Measurements from ENCODE around the gene MEPCE.

MEPCE gene

DNA sequence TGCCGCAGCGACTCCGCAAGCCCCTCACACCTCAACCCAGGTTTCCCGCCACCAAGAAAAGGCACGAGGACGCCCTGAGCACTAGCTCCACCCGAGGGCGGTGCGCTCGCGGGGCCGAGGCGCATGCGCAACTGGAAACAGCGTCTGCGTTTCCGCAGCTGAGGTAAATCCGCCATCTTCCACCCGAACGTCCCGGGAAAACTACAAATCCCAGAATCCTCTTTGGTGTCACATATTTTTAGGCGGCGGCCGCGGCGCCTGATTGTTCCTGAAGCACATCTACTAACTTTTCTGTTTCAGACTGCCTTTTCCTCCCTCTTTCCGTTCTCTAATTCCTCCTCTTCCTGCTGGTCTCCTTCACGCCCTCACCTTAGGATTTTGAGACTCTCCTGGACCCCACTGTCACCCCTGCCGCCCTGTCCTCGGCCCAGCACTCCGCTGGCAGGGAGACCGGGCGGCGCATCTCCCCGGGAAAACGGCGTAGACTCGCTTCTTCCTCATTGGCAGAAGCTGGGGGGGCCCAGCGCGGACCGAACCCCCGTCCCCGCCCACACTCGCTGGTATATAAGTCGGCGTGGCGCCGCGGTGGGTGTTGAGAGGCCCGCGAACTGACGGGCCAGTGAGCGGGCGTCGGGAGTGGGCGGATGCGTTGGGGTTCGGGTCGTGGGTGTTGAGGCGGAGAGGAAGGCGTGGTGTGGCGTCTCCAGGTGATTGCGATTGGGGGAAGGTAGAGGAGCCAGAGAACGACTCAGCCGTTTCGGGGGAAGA is 1.2 kb upstream of the MEPCE start, which contains the start of gene ZCWPW1 (continued):
- TF ChIP-seq, protein P1, sequence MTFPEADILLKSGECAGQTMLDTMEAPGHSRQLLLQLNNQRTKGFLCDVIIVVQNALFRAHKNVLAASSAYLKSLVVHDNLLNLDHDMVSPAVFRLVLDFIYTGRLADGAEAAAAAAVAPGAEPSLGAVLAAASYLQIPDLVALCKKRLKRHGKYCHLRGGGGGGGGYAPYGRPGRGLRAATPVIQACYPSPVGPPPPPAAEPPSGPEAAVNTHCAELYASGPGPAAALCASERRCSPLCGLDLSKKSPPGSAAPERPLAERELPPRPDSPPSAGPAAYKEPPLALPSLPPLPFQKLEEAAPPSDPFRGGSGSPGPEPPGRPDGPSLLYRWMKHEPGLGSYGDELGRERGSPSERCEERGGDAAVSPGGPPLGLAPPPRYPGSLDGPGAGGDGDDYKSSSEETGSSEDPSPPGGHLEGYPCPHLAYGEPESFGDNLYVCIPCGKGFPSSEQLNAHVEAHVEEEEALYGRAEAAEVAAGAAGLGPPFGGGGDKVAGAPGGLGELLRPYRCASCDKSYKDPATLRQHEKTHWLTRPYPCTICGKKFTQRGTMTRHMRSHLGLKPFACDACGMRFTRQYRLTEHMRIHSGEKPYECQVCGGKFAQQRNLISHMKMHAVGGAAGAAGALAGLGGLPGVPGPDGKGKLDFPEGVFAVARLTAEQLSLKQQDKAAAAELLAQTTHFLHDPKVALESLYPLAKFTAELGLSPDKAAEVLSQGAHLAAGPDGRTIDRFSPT (tag by site-specific recombination; IDR thresholded peaks at IDR 0.05), result peak; percentile 97
- TF ChIP-seq, protein P2, sequence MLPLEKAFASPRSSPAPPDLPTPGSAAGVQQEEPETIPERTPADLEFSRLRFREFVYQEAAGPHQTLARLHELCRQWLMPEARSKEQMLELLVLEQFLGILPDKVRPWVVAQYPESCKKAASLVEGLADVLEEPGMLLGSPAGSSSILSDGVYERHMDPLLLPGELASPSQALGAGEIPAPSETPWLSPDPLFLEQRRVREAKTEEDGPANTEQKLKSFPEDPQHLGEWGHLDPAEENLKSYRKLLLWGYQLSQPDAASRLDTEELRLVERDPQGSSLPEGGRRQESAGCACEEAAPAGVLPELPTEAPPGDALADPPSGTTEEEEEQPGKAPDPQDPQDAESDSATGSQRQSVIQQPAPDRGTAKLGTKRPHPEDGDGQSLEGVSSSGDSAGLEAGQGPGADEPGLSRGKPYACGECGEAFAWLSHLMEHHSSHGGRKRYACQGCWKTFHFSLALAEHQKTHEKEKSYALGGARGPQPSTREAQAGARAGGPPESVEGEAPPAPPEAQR (tag by site-specific recombination; IDR thresholded peaks at IDR 0.05), result peak; percentile 8; the same call in 1 of the 2 replicates
- TF ChIP-seq IKZF3 (tag by site-specific recombination; IDR thresholded peaks at IDR 0.05), result peak; percentile 46
- TF ChIP-seq ZBTB10 (tag by site-specific recombination; IDR thresholded peaks at IDR 0.05), result peak; percentile 100
- TF ChIP-seq ZNF501 (tag by site-specific recombination; IDR thresholded peaks at IDR 0.05), result peak; percentile 99
- TF ChIP-seq, protein P3, sequence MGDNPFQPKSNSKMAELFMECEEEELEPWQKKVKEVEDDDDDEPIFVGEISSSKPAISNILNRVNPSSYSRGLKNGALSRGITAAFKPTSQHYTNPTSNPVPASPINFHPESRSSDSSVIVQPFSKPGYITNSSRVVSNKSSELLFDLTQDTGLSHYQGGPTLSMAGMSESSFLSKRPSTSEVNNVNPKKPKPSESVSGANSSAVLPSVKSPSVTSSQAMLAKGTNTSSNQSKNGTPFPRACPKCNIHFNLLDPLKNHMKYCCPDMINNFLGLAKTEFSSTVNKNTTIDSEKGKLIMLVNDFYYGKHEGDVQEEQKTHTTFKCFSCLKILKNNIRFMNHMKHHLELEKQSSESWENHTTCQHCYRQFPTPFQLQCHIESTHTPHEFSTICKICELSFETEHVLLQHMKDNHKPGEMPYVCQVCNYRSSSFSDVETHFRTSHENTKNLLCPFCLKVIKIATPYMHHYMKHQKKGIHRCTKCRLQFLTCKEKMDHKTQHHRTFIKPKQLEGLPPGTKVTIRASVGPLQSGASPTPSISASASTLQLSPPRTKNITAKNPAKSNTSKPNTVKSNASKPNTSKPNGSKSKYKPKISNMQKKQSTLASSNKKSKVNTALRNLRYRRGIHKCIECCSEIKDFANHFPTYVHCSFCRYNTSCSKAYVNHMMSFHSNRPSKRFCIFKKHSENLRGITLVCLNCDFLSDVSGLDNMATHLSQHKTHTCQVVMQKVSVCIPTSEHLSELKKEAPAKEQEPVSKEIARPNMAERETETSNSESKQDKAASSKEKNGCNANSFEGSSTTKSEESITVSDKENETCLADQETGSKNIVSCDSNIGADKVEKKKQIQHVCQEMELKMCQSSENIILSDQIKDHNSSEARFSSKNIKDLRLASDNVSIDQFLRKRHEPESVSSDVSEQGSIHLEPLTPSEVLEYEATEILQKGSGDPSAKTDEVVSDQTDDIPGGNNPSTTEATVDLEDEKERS (tag by site-specific recombination; IDR thresholded peaks at IDR 0.05), result peak; percentile 91
- TF ChIP-seq MZF1 (tag by site-specific recombination; IDR thresholded peaks at IDR 0.05; ENCODE audit: borderline replicate concordance), result peak; percentile 55; the same call in 1 of the 2 replicates
- peak; percentile 8 for TF ChIP-seq SETDB1 (IDR thresholded peaks at IDR 0.05; ENCODE audit: insufficient read length, low read length)
- TF ChIP-seq, protein P4, sequence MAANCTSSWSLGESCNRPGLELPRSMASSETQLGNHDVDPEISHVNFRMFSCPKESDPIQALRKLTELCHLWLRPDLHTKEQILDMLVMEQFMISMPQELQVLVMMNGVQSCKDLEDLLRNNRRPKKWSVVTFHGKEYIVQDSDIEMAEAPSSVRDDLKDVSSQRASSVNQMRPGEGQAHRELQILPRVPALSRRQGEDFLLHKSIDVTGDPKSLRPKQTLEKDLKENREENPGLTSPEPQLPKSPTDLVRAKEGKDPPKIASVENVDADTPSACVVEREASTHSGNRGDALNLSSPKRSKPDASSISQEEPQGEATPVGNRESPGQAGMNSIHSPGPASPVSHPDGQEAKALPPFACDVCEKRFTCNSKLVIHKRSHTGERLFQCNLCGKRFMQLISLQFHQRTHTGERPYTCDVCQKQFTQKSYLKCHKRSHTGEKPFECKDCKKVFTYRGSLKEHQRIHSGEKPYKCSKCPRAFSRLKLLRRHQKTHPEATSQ (tag by site-specific recombination; IDR thresholded peaks at IDR 0.05), result 0 out of 2 replicates have a peak, but pooled peaks have one; percentile 85
- 0 out of 2 replicates have a peak, but pooled peaks have one; percentile 1 for TF ChIP-seq ZNF341 (tag by site-specific recombination; IDR thresholded peaks at IDR 0.05; ENCODE audit: low read depth)
- TF ChIP-seq ZNF76 (tag by site-specific recombination; IDR thresholded peaks at IDR 0.05; ENCODE audit: borderline replicate concordance, low read depth), result peak; percentile 97
- peak; percentile 99 for TF ChIP-seq ZFP37 (tag by site-specific recombination; IDR thresholded peaks at IDR 0.05)
- peak; percentile 71; the same call in 1 of the 2 replicates for TF ChIP-seq WT1 (tag by site-specific recombination; IDR thresholded peaks at IDR 0.05)
- TF ChIP-seq, protein P5, sequence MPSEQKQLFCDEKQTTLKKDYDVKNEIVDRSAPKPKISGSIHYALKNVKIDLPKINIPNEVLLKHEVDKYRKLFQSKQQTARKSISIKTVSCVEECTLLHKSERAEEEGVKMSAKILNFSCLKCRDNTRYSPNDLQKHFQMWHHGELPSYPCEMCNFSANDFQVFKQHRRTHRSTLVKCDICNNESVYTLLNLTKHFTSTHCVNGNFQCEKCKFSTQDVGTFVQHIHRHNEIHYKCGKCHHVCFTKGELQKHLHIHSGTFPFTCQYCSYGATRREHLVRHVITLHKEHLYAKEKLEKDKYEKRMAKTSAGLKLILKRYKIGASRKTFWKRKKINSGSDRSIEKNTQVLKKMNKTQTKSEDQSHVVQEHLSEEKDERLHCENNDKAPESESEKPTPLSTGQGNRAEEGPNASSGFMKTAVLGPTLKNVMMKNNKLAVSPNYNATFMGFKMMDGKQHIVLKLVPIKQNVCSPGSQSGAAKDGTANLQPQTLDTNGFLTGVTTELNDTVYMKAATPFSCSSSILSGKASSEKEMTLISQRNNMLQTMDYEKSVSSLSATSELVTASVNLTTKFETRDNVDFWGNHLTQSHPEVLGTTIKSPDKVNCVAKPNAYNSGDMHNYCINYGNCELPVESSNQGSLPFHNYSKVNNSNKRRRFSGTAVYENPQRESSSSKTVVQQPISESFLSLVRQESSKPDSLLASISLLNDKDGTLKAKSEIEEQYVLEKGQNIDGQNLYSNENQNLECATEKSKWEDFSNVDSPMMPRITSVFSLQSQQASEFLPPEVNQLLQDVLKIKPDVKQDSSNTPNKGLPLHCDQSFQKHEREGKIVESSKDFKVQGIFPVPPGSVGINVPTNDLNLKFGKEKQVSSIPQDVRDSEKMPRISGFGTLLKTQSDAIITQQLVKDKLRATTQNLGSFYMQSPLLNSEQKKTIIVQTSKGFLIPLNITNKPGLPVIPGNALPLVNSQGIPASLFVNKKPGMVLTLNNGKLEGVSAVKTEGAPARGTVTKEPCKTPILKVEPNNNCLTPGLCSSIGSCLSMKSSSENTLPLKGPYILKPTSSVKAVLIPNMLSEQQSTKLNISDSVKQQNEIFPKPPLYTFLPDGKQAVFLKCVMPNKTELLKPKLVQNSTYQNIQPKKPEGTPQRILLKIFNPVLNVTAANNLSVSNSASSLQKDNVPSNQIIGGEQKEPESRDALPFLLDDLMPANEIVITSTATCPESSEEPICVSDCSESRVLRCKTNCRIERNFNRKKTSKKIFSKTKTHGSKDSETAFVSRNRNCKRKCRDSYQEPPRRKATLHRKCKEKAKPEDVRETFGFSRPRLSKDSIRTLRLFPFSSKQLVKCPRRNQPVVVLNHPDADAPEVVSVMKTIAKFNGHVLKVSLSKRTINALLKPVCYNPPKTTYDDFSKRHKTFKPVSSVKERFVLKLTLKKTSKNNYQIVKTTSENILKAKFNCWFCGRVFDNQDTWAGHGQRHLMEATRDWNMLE (tag by site-specific recombination; conservative IDR thresholded peaks at IDR 0.05; ENCODE audit: low read depth), result peak; percentile 28
- peak; percentile 97 for TF ChIP-seq ZBTB20 (tag by site-specific recombination; IDR thresholded peaks at IDR 0.05)
- TF ChIP-seq ZNF843 (tag by site-specific recombination; IDR thresholded peaks at IDR 0.05), result peak; percentile 71
- 0 out of 2 replicates have a peak, but pooled peaks have one; percentile 41 for TF ChIP-seq ZBTB48 (tag by site-specific recombination; IDR thresholded peaks at IDR 0.05)

Measured in HEK293 (cell line).